DND-41 (cell line): Measurements from ENCODE around the gene PSMD7.

ENCODE experiments used
- CTCF ChIP-seq: IDR thresholded peaks from 2 replicates; pipeline ENCODE4 v1.5.1; 2012; ENCODE audit warnings: borderline replicate concordance, low read length, moderate library complexity, mild to moderate bottlenecking; ENCODE audit not compliant: poor library complexity, severe bottlenecking; ENCODE audit errors: extremely low read depth
- EZH2 ChIP-seq: IDR thresholded peaks from 3 replicates; pipeline ENCODE4 v1.6.1; 2012; ENCODE audit warnings: borderline replicate concordance, low read depth, mild to moderate bottlenecking, moderate library complexity, low read length, inconsistent platforms; ENCODE audit not compliant: severe bottlenecking

GRCh38 chr16:74283716-74284115 lies 12.9 kb upstream of the PSMD7 start:
- no peak for TF ChIP-seq CTCF
- no peak for TF ChIP-seq EZH2
